ENCODE results near the gene OVOL2. TPM values are rescaled to one million over a fixed set of nuclear protein-coding genes. Genes with fewer than 3 reads are reported as not detected.

The OVOL2 gene
- total RNA-seq, 1 donor from 2014 or later: not detected

GRCh38 chr20:17993546-17993945, 64.2 kb downstream of the OVOL2 start:
- no peak overlapping the region for H3K27ac ChIP-seq
- no peak for DNase-seq (ENCODE audit: low spot score in 2 of 2)
- no peak overlapping the region for H3K4me3 ChIP-seq
- H3K27me3 ChIP-seq: no peaks in the 10 kb centered on the region
- peaks cover 3 to 12% of the 10 kb centered on the region in 2 donors for H3K36me3 ChIP-seq
- intact Hi-C loops (cut with DNase I): no loop called here
- no peaks in the 10 kb centered on the region for H3K9me3 ChIP-seq
- H3K4me1 ChIP-seq: no peaks in the 10 kb centered on the region
- TF ChIP-seq CTCF (IDR thresholded peaks at IDR 0.05): no peak

- Histone ChIP-seq H3K36me3 (peaks cover 3 to 12% of the 10 kb centered on the region in 2 donors), H3K27ac (no peak overlapping the region), H3K4me1 (no peaks in the 10 kb centered on the region), H3K27me3 (no peaks in the 10 kb centered on the region), H3K4me3 (no peak overlapping the region), H3K9me3 (no peaks in the 10 kb centered on the region)
- intact Hi-C loops (cut with DNase I): no loop called here
- no peak for DNase-seq (ENCODE audit: low spot score in 2 of 2)
- no peak for TF ChIP-seq CTCF (IDR thresholded peaks at IDR 0.05)
Measured at GRCh38 chr20:17992847-17993513, 64.7 kb downstream of the OVOL2 start.

- intact Hi-C loops (cut with DNase I): no loop called here
- no peak for DNase-seq (ENCODE audit: low spot score in 2 of 2)
- H3K4me3 ChIP-seq: no peak overlapping the region
- H3K9me3 ChIP-seq: no peaks in the 10 kb centered on the region
- H3K4me1 ChIP-seq: no peaks in the 10 kb centered on the region
- H3K36me3 ChIP-seq: peaks cover 3 to 12% of the 10 kb centered on the region in 2 donors
- TF ChIP-seq CTCF (IDR thresholded peaks at IDR 0.05): no peak
- no peak overlapping the region for H3K27ac ChIP-seq
- H3K27me3 ChIP-seq: no peaks in the 10 kb centered on the region
Measured at GRCh38 chr20:17992224-17992637, 65.5 kb downstream of the OVOL2 start.

- no peak overlapping the region for H3K27ac ChIP-seq
- H3K27me3 ChIP-seq: no peaks in the 10 kb centered on the region
- DNase-seq (ENCODE audit: low spot score in 2 of 2): no peak
- intact Hi-C loops (cut with DNase I): no loop called here
- H3K4me3 ChIP-seq: no peak overlapping the region
- no peaks in the 10 kb centered on the region for H3K4me1 ChIP-seq
- H3K9me3 ChIP-seq: no peaks in the 10 kb centered on the region
- no peak for TF ChIP-seq CTCF (IDR thresholded peaks at IDR 0.05)
- H3K36me3 ChIP-seq: peaks cover 3 to 12% of the 10 kb centered on the region in 2 donors
Measured at GRCh38 chr20:17990278-17990972, 67.3 kb downstream of the OVOL2 start.

GRCh38 chr20:17987988-17988387, 69.7 kb downstream of the OVOL2 start:
- H3K9me3 ChIP-seq: no peaks in the 10 kb centered on the region
- intact Hi-C loops (cut with DNase I): no loop called here

More at GRCh38 chr20:17987988-17988387, 69.7 kb downstream of the OVOL2 start:
- H3K27ac ChIP-seq: no peak overlapping the region
- peaks cover 3 to 12% of the 10 kb centered on the region in 2 donors for H3K36me3 ChIP-seq
- H3K4me3 ChIP-seq: no peak overlapping the region
- no peaks in the 10 kb centered on the region for H3K4me1 ChIP-seq
- no peak for TF ChIP-seq CTCF (IDR thresholded peaks at IDR 0.05)
- no peaks in the 10 kb centered on the region for H3K27me3 ChIP-seq
- no peak for DNase-seq (ENCODE audit: low spot score in 2 of 2)

Data from ascending aorta (tissue), 2 donors.